Measurements from ENCODE around the gene TMEM272. TPM values are rescaled to one million over a fixed set of nuclear protein-coding genes. Genes with fewer than 3 reads are reported as not detected.

The TMEM272 gene
- total and polyA plus RNA-seq, 2 donors (not counting 3 experiments of a cell fraction or from before 2014, with no cell fraction given) = not detected

GRCh38 chr13:51834581-51835171 lies 10.3 kb downstream of the TMEM272 start:
- no peak for TF ChIP-seq MYC (IDR thresholded peaks at IDR 0.05; ENCODE audit: low read depth, low read length)
- TF ChIP-seq MAX (IDR thresholded peaks at IDR 0.05; ENCODE audit: insufficient read depth, insufficient read length) = no peak
- no peak for TF ChIP-seq EZH2 (IDR thresholded peaks at IDR 0.05; ENCODE audit: borderline replicate concordance, low read depth, low read length, severe bottlenecking)
- TF ChIP-seq CTCF (IDR thresholded peaks at IDR 0.05; ENCODE audit: extremely low read depth in 1 of 2, insufficient read depth in 1 of 2, low read depth in 1 of 2, low read length in 2 of 2) = no peak
- Histone ChIP-seq H3K36me3 (ENCODE audit: control insufficient read depth in 2 of 2, extremely low read depth in 1 of 2, insufficient read depth in 2 of 2, low read length in 2 of 2) (no peaks in the 10 kb centered on the region), H4K20me1 (replicated peaks; ENCODE audit: control insufficient read depth, extremely low read depth, insufficient read depth, low read length) (no peaks in the 10 kb centered on the region), H3K79me2 (ENCODE audit: control insufficient read depth, insufficient read depth, low read length) (no peaks in the 10 kb centered on the region), H3K9me3 (replicated peaks; ENCODE audit: control insufficient read depth, insufficient read depth, low read length) (no peaks in the 10 kb centered on the region), H3K9me1 (replicated peaks; ENCODE audit: control insufficient read depth, extremely low read depth, insufficient read depth, low read length) (no peaks in the 10 kb centered on the region), H3K9ac (replicated peaks; ENCODE audit: extremely low read depth, insufficient read depth, low read length) (no peak overlapping the region), H3K4me3 (replicated peaks in 1 of 3; ENCODE audit: insufficient read depth in 1 of 3, low read depth in 1 of 3, low read length in 3 of 3) (no peak overlapping the region), H3K4me1 (ENCODE audit: control insufficient read depth, extremely low read depth, insufficient read depth, low read length) (no peaks in the 10 kb centered on the region), H3K27ac (ENCODE audit: insufficient read depth, low read depth, low read length) (no peak overlapping the region), H3K27me3 (ENCODE audit: control insufficient read depth in 2 of 2, insufficient read depth in 2 of 2, low read length in 2 of 2) (peaks cover 0 to 5% of the 10 kb centered on the region in 2 experiments), H3K4me2 (ENCODE audit: insufficient read depth, low read length) (no peak overlapping the region), H2AFZ (ENCODE audit: low read depth, low read length) (no peak overlapping the region)
- POLR2A ChIA-PET = no interaction called here
- DNase-seq (ENCODE audit: low read depth, low spot score) (no peak), FAIRE-seq (no peak)
- BruUV-seq (replicated peaks) = no TSS peak
- CTCF ChIA-PET = interaction anchor here (1.3 to 3.7 kb wide), 5 partner anchors 9 to 709 kb away, joined by 4 to 15 read pairs (median 6); partner anchors contain the start of gene TMEM272
- intact Hi-C loops (cut with micrococcal nuclease) (no loop called here), dilution Hi-C loops (cut with MboI; ENCODE audit: extremely low pct_ligation_motif_present, low sequenced_read_pairs) (no loop called here)

- H3K4me2 ChIP-seq (ENCODE audit: insufficient read depth, low read length) = no peak overlapping the region
- ChIA-PET POLR2A (no interaction called here), CTCF (interaction anchor here (1.3 to 3.7 kb wide), 4 partner anchors 8 to 399 kb away, joined by 4 to 15 read pairs (median 7); partner anchors contain the start of gene TMEM272)
- no peaks in the 10 kb centered on the region for H3K4me1 ChIP-seq (ENCODE audit: control insufficient read depth, extremely low read depth, insufficient read depth, low read length)
- no TSS peak for BruUV-seq (replicated peaks)
- no peaks in the 10 kb centered on the region for H3K79me2 ChIP-seq (ENCODE audit: control insufficient read depth, insufficient read depth, low read length)
- H3K9me3 ChIP-seq (replicated peaks; ENCODE audit: control insufficient read depth, insufficient read depth, low read length) = no peaks in the 10 kb centered on the region
- H3K27me3 ChIP-seq (ENCODE audit: control insufficient read depth in 2 of 2, insufficient read depth in 2 of 2, low read length in 2 of 2) = peaks cover 0 to 6% of the 10 kb centered on the region in 2 experiments
- H3K9me1 ChIP-seq (replicated peaks; ENCODE audit: control insufficient read depth, extremely low read depth, insufficient read depth, low read length) = no peaks in the 10 kb centered on the region
- H4K20me1 ChIP-seq (replicated peaks; ENCODE audit: control insufficient read depth, extremely low read depth, insufficient read depth, low read length) = no peaks in the 10 kb centered on the region
- DNase-seq (ENCODE audit: low read depth, low spot score) = no peak
- no peak overlapping the region for H3K4me3 ChIP-seq (replicated peaks in 1 of 3; ENCODE audit: insufficient read depth in 1 of 3, low read depth in 1 of 3, low read length in 3 of 3)
- intact Hi-C loops (cut with micrococcal nuclease) (no loop called here), dilution Hi-C loops (cut with MboI; ENCODE audit: extremely low pct_ligation_motif_present, low sequenced_read_pairs) (no loop called here)
- no peak for FAIRE-seq
- no peaks in the 10 kb centered on the region for H3K36me3 ChIP-seq (ENCODE audit: control insufficient read depth in 2 of 2, extremely low read depth in 1 of 2, insufficient read depth in 2 of 2, low read length in 2 of 2)
- no peak overlapping the region for H3K27ac ChIP-seq (ENCODE audit: insufficient read depth, low read depth, low read length)
- H2AFZ ChIP-seq (ENCODE audit: low read depth, low read length) = no peak overlapping the region
- no peak for TF ChIP-seq JUN (IDR thresholded peaks at IDR 0.05; ENCODE audit: borderline replicate concordance, insufficient read depth, insufficient read length, low read depth)
- no peak for TF ChIP-seq FOS (IDR thresholded peaks at IDR 0.05; ENCODE audit: borderline replicate concordance, insufficient read depth, low read length)
- no peak for TF ChIP-seq MYC (IDR thresholded peaks at IDR 0.05; ENCODE audit: low read depth, low read length)
- TF ChIP-seq CTCF (IDR thresholded peaks at IDR 0.05; ENCODE audit: extremely low read depth in 1 of 2, insufficient read depth in 1 of 2, low read depth in 1 of 2, low read length in 2 of 2) = no peak
- TF ChIP-seq POLR2A (IDR thresholded peaks at IDR 0.05; ENCODE audit: low read depth, low read length) = no peak
- TF ChIP-seq MAX (IDR thresholded peaks at IDR 0.05; ENCODE audit: insufficient read depth, insufficient read length) = no peak
- no peak for TF ChIP-seq EZH2 (IDR thresholded peaks at IDR 0.05; ENCODE audit: borderline replicate concordance, low read depth, low read length, severe bottlenecking)
- no peak for TF ChIP-seq POLR2AphosphoS5 (IDR thresholded peaks at IDR 0.05; ENCODE audit: insufficient read depth, low read depth, low read length)
- no peak for TF ChIP-seq GATA2 (IDR thresholded peaks at IDR 0.05; ENCODE audit: insufficient read depth, insufficient read length, low read depth, low read length)
- H3K9ac ChIP-seq (replicated peaks; ENCODE audit: extremely low read depth, insufficient read depth, low read length) = no peak overlapping the region
Measured at GRCh38 chr13:51833980-51834379, 11.0 kb downstream of the TMEM272 start.

All from endothelial cell of umbilical vein (primary cell).